Stomach smooth muscle (tissue), 2 donors: ENCODE results near the gene FAHD2A.
"Not testable (repeated sequence)": the region's sequence is repeated elsewhere in the genome, so short reads cannot be mapped to it uniquely, and the experiment has no call there.

Experiments
- H3K27ac ChIP-seq: one replicate; pipeline ENCODE4 v1.7.0; 2013; ENCODE audit warnings: mild to moderate bottlenecking, low read length, inconsistent platforms
- H3K27me3 ChIP-seq, 2 donors: one replicate each; pipeline ENCODE4 v1.7.0; 2013; ENCODE audit warnings: low read length in 2 of 2; ENCODE audit not compliant: insufficient read depth in 2 of 2, control insufficient read depth in 1 of 2
- H3K36me3 ChIP-seq, 2 donors: one replicate each; pipeline ENCODE4 v1.7.0; 2013; ENCODE audit warnings: low read length in 2 of 2; ENCODE audit not compliant: control insufficient read depth in 2 of 2, insufficient read depth in 2 of 2
- H3K4me1 ChIP-seq: one replicate; pipeline ENCODE4 v1.7.0; 2013; ENCODE audit warnings: low read length; ENCODE audit not compliant: control insufficient read depth, insufficient read depth
- H3K4me3 ChIP-seq, 2 donors: one replicate each; pipeline ENCODE4 v1.7.0; 2013; ENCODE audit warnings: low read length in 2 of 2
- H3K9ac ChIP-seq, 2 donors: one replicate each; pipeline ENCODE4 v1.7.0; 2013; ENCODE audit warnings: low read length in 2 of 2, mild to moderate bottlenecking in 1 of 2
- H3K9me3 ChIP-seq, 2 donors: one replicate each; pipeline ENCODE4 v1.7.0; 2013; ENCODE audit warnings: low read length in 2 of 2; ENCODE audit not compliant: control insufficient read depth in 2 of 2
- donor health status: healthy.
- donor health status: Pancreatic carcinoma.

The FAHD2A gene, protein sequence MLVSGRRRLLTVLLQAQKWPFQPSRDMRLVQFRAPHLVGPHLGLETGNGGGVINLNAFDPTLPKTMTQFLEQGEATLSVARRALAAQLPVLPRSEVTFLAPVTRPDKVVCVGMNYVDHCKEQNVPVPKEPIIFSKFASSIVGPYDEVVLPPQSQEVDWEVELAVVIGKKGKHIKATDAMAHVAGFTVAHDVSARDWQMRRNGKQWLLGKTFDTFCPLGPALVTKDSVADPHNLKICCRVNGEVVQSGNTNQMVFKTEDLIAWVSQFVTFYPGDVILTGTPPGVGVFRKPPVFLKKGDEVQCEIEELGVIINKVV

DNA sequence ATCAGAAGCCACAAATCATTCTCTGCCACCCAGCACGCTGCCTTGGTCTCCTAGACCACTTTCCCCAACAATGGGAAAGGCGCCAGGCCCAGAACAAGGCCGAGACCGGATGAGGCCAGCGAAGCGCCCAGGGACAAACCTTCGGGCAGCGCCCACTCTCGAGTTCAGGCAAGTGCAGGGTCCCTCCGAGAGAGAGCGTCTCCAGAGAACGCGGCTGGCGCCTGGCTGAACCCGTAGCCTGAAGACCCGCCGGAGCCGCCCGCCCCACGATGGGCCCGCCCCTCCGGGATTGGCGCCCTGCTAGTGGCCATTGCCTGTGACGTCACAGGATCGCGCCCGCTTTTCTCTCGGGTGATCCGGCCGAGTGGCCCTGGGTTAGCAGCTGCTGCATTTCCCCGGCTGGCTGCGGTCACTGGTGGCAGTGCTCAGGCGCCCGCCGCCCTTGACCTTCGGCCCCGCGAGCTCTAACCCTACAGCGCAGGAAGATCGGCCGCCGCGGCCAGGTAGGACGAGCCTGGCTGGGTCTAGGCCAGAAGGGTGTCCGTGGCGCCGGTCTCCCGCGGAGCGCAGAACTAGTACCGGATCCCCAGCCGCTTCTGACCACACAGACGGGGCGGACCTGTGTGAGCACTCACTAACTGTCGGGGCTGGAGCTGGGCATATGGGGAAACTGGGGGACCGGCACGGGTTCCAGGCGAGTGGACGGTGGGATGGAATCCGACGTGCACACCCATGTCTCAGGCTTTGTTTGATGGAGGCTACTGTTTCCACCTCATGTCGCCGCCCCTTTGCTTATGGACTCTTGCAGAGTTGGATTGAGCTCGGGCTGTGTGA lies at the start of gene FAHD2A:
Gene FAHD2A (plus strand): TSS at position 339 of the 834 bp plus-strand sequence. CDS start 2,851 bp downstream, outside the sequence.
- peaks cover 10% of the 10 kb centered on the region for H3K4me1 ChIP-seq
- H3K27ac ChIP-seq: peak within 1 kb of the TSS; percentile 73
- peaks cover 0 to 2% of the 10 kb centered on the region in 2 donors for H3K36me3 ChIP-seq
- peak within 1 kb of the TSS; percentile 95 to 96 for H3K4me3 ChIP-seq
- no peaks in the 10 kb centered on the region for H3K27me3 ChIP-seq
- no peaks in the 10 kb centered on the region for H3K9me3 ChIP-seq
- H3K9ac ChIP-seq: peak within 1 kb of the TSS; percentile 86 to 93

DNA sequence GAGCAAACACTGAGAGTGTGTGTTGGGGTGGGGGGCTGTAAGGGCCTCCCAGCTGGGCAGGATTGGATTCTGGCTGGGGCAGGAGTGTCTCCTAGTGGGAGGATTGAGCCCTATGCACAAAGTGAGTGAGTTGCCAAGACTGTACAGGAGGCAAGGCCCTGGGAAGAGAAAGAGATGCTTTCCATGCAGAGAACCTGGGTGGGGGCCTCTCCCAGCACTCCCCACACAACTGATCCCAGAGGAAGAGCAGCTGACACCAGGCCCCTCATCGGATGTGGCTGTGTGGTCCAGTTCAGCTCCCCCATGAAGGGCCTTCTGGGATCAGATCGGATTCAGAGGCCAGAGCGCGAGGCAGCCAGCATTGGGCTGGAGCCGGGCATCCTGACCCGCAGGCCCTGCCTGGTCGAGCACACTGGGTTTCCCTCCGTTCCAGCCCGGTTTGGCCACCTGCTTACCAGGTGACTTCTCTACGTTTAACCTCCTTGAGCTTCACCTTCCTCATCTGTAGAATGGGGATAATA lies 49.4 kb upstream of the FAHD2A start:
- no peaks in the 10 kb centered on the region for H3K9me3 ChIP-seq
- no peak overlapping the region for H3K4me3 ChIP-seq
- H3K27me3 ChIP-seq: no peaks in the 10 kb centered on the region
- H3K9ac ChIP-seq: no peak overlapping the region
- no peaks in the 10 kb centered on the region for H3K36me3 ChIP-seq
- no peak overlapping the region for H3K27ac ChIP-seq
- H3K4me1 ChIP-seq: peaks cover 1% of the 10 kb centered on the region

- H3K4me1 ChIP-seq: no peaks in the 10 kb centered on the region
- H3K9ac ChIP-seq: no peak overlapping the region
- H3K4me3 ChIP-seq: no peak overlapping the region
- no peak overlapping the region for H3K27ac ChIP-seq
- H3K27me3 ChIP-seq: no peaks in the 10 kb centered on the region
- H3K9me3 ChIP-seq: no peaks in the 10 kb centered on the region
- no peaks in the 10 kb centered on the region for H3K36me3 ChIP-seq
These were observed 48.7 kb upstream of the FAHD2A start for GRCh38 chr2:95353613-95354468.

- Histone ChIP-seq H3K4me3 (no peak overlapping the region), H3K27ac (no peak overlapping the region), H3K36me3 (no peaks in the 10 kb centered on the region), H3K9me3 (no peaks in the 10 kb centered on the region), H3K4me1 (no peaks in the 10 kb centered on the region), H3K9ac (no peak overlapping the region), H3K27me3 (no peaks in the 10 kb centered on the region)
These were observed 48.0 kb upstream of the FAHD2A start for GRCh38 chr2:95354469-95354901.

- no peaks in the 10 kb centered on the region for H3K36me3 ChIP-seq
- H3K27me3 ChIP-seq: no peaks in the 10 kb centered on the region
- H3K4me1 ChIP-seq: no peaks in the 10 kb centered on the region
These were observed 47.6 kb upstream of the FAHD2A start for GRCh38 chr2:95354925-95355324.

GRCh38 chr2:95355486-95355885 lies 47.0 kb upstream of the FAHD2A start:
- not testable (repeated sequence) for H3K4me3 ChIP-seq, H3K4me1 ChIP-seq, H3K9me3 ChIP-seq, H3K9ac ChIP-seq, H3K27ac ChIP-seq, H3K27me3 ChIP-seq, H3K36me3 ChIP-seq

More at GRCh38 chr2:95354925-95355324, 47.6 kb upstream of the FAHD2A start:
- no peak overlapping the region for H3K9ac ChIP-seq
- H3K9me3 ChIP-seq: no peaks in the 10 kb centered on the region
- H3K27ac ChIP-seq: no peak overlapping the region
- no peak overlapping the region for H3K4me3 ChIP-seq

- no peak overlapping the region for H3K4me3 ChIP-seq
- no peaks in the 10 kb centered on the region for H3K4me1 ChIP-seq
- H3K9me3 ChIP-seq: no peaks in the 10 kb centered on the region
- H3K27ac ChIP-seq: no peak overlapping the region
- no peaks in the 10 kb centered on the region for H3K36me3 ChIP-seq
- no peaks in the 10 kb centered on the region for H3K27me3 ChIP-seq
- H3K9ac ChIP-seq: no peak overlapping the region
These were observed 45.4 kb upstream of the FAHD2A start for GRCh38 chr2:95356821-95357700.

DNA sequence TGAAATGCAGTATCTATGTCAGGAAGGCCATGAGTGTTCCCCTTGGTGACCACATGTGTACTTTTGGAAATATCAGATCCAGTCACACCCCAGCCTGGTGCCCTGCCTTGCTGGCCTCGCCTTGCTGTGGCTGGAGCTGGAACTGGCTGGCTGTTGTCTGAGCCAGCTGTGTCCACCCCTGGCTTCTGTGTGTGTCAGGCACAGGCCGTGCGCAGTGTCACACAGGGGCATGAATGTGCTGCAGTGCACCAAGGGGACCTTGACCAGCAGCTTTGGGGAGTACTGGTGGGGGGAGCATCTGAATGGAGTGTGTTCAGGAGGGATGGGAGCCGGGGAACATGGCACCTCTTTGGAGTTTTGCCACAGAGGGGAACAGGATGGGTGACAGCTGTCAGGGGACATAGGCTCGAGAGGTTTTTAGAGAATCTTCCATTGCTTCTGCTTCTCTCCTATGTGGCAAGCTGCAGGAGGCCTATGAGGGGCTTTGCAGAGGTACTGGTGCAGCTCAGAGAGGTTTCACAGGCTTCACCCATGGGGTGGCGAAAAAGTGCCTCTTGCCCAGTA lies 44.7 kb upstream of the FAHD2A start:
- Histone ChIP-seq H3K27ac (no peak overlapping the region), H3K27me3 (no peaks in the 10 kb centered on the region), H3K4me1 (no peaks in the 10 kb centered on the region), H3K4me3 (no peak overlapping the region), H3K9me3 (no peaks in the 10 kb centered on the region), H3K36me3 (no peaks in the 10 kb centered on the region), H3K9ac (no peak overlapping the region)

DNA sequence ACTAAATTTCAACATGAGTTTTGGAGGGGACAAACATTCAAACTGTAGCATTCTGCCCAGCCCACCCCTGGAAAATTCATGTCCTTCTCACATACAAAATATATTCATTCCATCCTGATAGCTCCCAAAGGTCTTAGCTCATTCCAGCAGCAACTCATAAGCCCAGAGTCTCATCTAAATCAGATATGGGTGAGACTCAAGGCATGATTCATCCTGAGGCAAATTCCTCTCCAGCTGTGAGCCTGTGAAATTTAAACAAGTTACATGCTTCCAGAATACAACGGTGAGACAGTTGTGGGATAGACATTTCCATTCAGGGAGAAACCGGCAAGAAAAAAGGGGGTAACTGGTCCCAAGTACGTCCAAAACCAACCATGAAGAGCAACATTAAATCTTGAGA lies 43.5 kb upstream of the FAHD2A start:
- H3K9me3 ChIP-seq: no peaks in the 10 kb centered on the region
- H3K4me1 ChIP-seq: no peaks in the 10 kb centered on the region
- H3K27me3 ChIP-seq: no peaks in the 10 kb centered on the region
- H3K36me3 ChIP-seq: no peaks in the 10 kb centered on the region
- no peak overlapping the region for H3K9ac ChIP-seq
- no peak overlapping the region for H3K4me3 ChIP-seq
- H3K27ac ChIP-seq: no peak overlapping the region
